ENCODE measurements around the gene OR51D1. TPM values are rescaled to one million over a fixed set of nuclear protein-coding genes. Genes with fewer than 3 reads are reported as not detected.

Gene OR51D1
- total and polyA plus RNA-seq, 9 of the 15 experiments (the other 6 are each of a cell fraction or from before 2014, with no cell fraction given): not detected

GRCh38 chr11:4589017-4589416 lies 48.3 kb upstream of the OR51D1 start:
- Histone ChIP-seq H3K4me3 (no peak overlapping the region), H2AFZ (ENCODE audit: low read depth, low read length) (no peak overlapping the region), H3K79me2 (ENCODE audit: control insufficient read depth, insufficient read depth, low read length) (no peaks in the 10 kb centered on the region), H3K4me1 (replicated peaks in 1 of 2; ENCODE audit: control insufficient read depth in 2 of 2, insufficient read depth in 2 of 2, low read length in 2 of 2) (no peaks in the 10 kb centered on the region), H3K9me3 (replicated peaks; ENCODE audit: control insufficient read depth, insufficient read depth, low read depth, low read length) (no peaks in the 10 kb centered on the region), H4K20me1 (replicated peaks; ENCODE audit: control insufficient read depth, insufficient read depth, low read length) (no peaks in the 10 kb centered on the region), H3K27me3 (ENCODE audit: control insufficient read depth in 2 of 2, insufficient read depth in 2 of 2, low read length in 2 of 2) (peaks cover 8 to 14% of the 10 kb centered on the region in 2 experiments; a peak in 4 of 5 replicates), H3K36me3 (ENCODE audit: control insufficient read depth, insufficient read depth, low read length) (no peaks in the 10 kb centered on the region), H3K9me1 (ENCODE audit: control insufficient read depth, insufficient read depth, low read length) (no peaks in the 10 kb centered on the region), H3K9ac (ENCODE audit: insufficient read depth in 1 of 2, low read depth in 2 of 2, low read length in 2 of 2) (no peak overlapping the region), H3K27ac (ENCODE audit: extremely low read depth, low read depth, low read length) (no peak overlapping the region), H3K4me2 (ENCODE audit: insufficient read depth, low read length) (no peak overlapping the region)
- DNase-seq (ENCODE audit: extremely low read depth in 1 of 4, low spot score in 3 of 4) (no peak), ATAC-seq (no peak), FAIRE-seq (no peak)
- no TSS peak for BruUV-seq (replicated peaks)
- intact Hi-C loops (cut with micrococcal nuclease) (no loop called here), in situ Hi-C loops (cut with MboI) (no loop called here)
- 3% methylated on average over 3 of the region's 3 CpGs for WGBS (ENCODE audit: insufficient coverage, low coverage, missing lambda C conversion rate)
- TF ChIP-seq NFYB (IDR thresholded peaks at IDR 0.05; ENCODE audit: extremely low read depth, insufficient read length) (no peak), C11orf30 (IDR thresholded peaks at IDR 0.05; ENCODE audit: low read depth) (no peak), PHTF2 (CRISPR knock-in tag; IDR thresholded peaks at IDR 0.05) (no peak), ZFP91 (CRISPR knock-in tag; IDR thresholded peaks at IDR 0.05) (no peak), HES1 (IDR thresholded peaks at IDR 0.05; ENCODE audit: low read depth) (no peak), CAMTA2 (CRISPR knock-in tag; conservative IDR thresholded peaks at IDR 0.05) (no peak), KAT2B (IDR thresholded peaks at IDR 0.05; ENCODE audit: low read depth, low read length) (no peak), RBM22 (IDR thresholded peaks at IDR 0.05; ENCODE audit: low read depth, low read length, poor library complexity, severe bottlenecking) (no peak), VEZF1 (CRISPR knock-in tag; IDR thresholded peaks at IDR 0.05) (no peak), MXI1 (IDR thresholded peaks at IDR 0.05; ENCODE audit: low read depth, low read length) (no peak), GABPA (tag; conservative IDR thresholded peaks at IDR 0.05; ENCODE audit: low read depth) (no peak), DIDO1 (tag; IDR thresholded peaks at IDR 0.05; ENCODE audit: low read depth) (no peak), DMBX1 (CRISPR knock-in tag; IDR thresholded peaks at IDR 0.05; ENCODE audit: borderline replicate concordance) (no peak)
- TF ChIP-seq, protein P1, sequence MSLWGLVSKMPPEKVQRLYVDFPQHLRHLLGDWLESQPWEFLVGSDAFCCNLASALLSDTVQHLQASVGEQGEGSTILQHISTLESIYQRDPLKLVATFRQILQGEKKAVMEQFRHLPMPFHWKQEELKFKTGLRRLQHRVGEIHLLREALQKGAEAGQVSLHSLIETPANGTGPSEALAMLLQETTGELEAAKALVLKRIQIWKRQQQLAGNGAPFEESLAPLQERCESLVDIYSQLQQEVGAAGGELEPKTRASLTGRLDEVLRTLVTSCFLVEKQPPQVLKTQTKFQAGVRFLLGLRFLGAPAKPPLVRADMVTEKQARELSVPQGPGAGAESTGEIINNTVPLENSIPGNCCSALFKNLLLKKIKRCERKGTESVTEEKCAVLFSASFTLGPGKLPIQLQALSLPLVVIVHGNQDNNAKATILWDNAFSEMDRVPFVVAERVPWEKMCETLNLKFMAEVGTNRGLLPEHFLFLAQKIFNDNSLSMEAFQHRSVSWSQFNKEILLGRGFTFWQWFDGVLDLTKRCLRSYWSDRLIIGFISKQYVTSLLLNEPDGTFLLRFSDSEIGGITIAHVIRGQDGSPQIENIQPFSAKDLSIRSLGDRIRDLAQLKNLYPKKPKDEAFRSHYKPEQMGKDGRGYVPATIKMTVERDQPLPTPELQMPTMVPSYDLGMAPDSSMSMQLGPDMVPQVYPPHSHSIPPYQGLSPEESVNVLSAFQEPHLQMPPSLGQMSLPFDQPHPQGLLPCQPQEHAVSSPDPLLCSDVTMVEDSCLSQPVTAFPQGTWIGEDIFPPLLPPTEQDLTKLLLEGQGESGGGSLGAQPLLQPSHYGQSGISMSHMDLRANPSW (CRISPR knock-in tag; IDR thresholded peaks at IDR 0.05): no peak
- CTCF ChIA-PET (ENCODE audit: low intra/inter-chr PET ratio): interaction anchor here (0.6 kb wide), 1 partner anchor 401 kb away, joined by 3 read pairs; no protein-coding TSS in a partner anchor
- POLR2A ChIA-PET: no interaction called here

Measured in K562 (cell line).